RWPE1 (cell line): Measurements from ENCODE around the gene RBMS3.

Experiments used
- CTCF ChIA-PET: fragments of 350-600 bp; sonication (Branson Sonifier 250); formaldehyde crosslinking; extraction: SDS; loops from one replicate; lab custom pipeline; 2021; lab: Yijun Ruan, JAX
- POLR2A ChIA-PET: fragments of 400-600 bp; formaldehyde crosslinking; extraction: SDS; loops from one replicate; lab custom pipeline; 2020; ENCODE audit warnings: antibody characterized with exemption; ENCODE audit not compliant: low non-redundant PET; lab: Yijun Ruan, JAX
- DNase-seq: peaks from one replicate; pipeline ENCODE4 v3.0.0; 2012; ENCODE audit warnings: low spot score
- H3K27ac ChIP-seq: fragments of 450-650 bp; 2 replicates; pipeline ENCODE4 v1.5.1; 2017
- TF ChIP-seq, protein P1 (sequence below): fragments of 450-650 bp; conservative IDR thresholded peaks from 2 replicates; pipeline ENCODE4 v1.5.1; 2017; ENCODE audit warnings: low read depth, mild to moderate bottlenecking

Gene RBMS3

DNA sequence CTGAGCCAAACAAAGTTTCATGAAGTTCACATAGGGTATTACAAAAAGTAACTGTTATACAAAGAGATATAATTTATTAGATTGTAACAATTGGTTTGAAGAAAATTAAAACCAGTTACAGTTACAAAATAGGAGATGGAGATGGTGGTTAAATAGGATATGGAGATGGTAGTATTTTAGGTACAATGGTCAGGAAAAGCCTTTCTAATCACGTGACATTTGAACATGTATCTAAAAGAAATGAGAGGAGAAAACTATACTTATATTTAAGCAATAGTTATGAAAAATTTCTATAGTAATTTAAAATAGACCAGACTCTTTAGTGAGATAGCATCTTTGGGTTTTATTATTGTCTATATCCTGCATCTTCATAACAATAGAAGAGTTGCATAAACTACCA, 312.9 kb downstream of the RBMS3 start:
- no peak overlapping the region for H3K27ac ChIP-seq
- TF ChIP-seq, protein P1, sequence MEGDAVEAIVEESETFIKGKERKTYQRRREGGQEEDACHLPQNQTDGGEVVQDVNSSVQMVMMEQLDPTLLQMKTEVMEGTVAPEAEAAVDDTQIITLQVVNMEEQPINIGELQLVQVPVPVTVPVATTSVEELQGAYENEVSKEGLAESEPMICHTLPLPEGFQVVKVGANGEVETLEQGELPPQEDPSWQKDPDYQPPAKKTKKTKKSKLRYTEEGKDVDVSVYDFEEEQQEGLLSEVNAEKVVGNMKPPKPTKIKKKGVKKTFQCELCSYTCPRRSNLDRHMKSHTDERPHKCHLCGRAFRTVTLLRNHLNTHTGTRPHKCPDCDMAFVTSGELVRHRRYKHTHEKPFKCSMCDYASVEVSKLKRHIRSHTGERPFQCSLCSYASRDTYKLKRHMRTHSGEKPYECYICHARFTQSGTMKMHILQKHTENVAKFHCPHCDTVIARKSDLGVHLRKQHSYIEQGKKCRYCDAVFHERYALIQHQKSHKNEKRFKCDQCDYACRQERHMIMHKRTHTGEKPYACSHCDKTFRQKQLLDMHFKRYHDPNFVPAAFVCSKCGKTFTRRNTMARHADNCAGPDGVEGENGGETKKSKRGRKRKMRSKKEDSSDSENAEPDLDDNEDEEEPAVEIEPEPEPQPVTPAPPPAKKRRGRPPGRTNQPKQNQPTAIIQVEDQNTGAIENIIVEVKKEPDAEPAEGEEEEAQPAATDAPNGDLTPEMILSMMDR = no peak
- no peak for DNase-seq
- ChIA-PET CTCF (no interaction called here), POLR2A (no interaction called here)

DNA sequence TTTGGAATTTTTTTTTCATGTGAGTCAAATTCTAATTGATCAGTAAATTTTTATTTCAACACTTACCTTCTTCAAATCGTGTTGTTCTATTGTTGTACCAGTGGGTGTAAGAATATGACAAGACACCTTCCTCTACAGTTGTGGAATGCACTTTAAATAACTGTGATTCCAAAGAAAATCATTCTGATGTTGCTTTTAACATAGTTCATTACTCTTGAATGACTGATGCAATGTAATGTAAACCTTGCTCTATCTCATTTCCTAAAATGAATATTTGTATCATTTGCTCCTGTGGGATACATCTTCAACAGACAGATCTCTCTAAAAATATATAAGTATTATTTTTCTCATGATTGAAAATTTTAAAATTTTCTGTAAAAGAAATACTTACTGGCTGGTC, 313.4 kb downstream of the RBMS3 start:
- H3K27ac ChIP-seq = no peak overlapping the region
- TF ChIP-seq, protein P1 = no peak
- no peak for DNase-seq
- CTCF ChIA-PET = no interaction called here
- POLR2A ChIA-PET = no interaction called here

DNA sequence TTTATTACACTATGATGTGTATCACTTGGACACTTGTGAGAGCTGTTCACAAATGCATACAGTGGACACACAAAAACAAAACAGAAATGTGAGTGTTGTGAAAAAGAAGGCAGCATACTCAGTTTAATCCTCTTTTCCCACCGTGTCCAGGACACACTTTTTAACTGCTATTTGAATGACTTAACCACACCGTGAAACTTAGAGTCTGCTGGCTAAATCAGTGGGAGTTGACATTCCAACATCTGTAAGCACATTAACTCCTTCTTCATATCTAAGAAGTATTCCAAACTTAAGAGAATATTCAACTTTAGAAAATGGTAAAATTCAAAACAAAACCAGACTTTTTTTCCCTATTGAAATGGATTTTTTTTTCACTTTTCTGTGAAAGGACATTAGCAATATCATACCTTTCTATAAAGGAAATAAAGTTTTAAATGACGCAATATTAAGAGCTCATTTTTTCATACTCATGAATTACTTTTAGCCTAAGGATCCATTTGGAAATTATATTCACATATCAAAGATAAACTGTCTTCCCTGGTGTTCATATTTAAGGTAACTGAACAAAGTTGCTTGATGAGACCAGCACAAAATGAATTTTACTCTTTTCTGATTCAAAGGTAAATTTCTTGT, 316.6 kb downstream of the RBMS3 start:
- ChIA-PET POLR2A (no interaction called here), CTCF (no interaction called here)
- H3K27ac ChIP-seq = no peak overlapping the region
- TF ChIP-seq, protein P1 = no peak
- no peak for DNase-seq

DNA sequence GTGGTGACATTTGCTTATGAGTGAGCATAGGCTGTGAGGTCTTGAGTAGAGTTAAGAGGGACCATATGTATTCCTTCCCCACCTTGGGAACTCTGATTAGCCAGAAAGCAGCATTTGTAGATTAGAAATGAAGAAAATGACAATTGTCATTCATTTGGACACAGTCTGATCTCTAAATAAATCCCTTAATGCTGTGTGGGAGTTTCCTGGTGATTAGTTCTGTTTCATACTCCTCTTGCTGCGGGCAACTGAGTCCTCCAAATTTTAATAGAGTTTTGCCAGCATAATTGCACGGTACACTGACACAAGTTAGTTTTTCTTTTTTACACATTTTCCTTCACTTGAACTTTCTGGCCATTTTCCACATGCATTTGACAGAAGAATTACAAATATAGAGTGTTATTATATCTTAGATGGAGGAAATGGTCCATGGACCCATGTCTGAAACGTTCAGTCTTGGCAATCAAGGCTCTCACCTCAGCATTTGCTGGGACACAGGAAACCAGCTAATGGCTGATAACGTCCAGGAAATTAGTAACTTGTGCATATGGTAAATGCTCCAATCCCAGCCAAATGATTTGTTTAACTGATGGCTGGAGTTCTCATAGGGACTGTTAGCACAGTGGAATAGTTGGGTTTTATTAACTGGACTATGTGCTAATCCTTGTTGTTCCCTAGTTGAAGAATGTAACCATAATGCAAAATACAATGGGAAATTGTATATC, 321.2 kb downstream of the RBMS3 start:
- ChIA-PET POLR2A (no interaction called here), CTCF (no interaction called here)
- DNase-seq = no peak
- TF ChIP-seq, protein P1 = no peak
- no peak overlapping the region for H3K27ac ChIP-seq

DNA sequence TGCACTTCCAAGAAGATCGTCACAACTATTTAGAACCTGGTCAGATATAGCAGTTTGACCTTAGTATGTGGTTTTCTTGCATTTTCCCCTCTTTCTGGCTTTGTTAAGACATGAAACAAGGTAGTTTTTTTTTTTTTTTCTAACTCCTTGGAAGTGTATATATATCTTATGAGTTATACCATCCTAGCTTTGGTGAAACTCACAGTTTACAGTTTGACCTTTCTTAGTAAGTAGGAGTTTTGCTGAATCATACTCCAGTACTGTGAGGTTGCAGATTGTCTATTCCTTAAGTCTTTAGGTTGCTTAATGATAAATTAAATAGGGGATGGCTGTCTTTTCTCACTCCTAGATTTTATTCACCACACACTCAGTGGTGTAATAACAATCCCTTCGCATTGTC, 325.0 kb downstream of the RBMS3 start:
- TF ChIP-seq, protein P1 = no peak
- ChIA-PET CTCF (interaction anchor here (0.6 kb wide), 1 partner anchor 752 kb away, joined by 3 read pairs; no protein-coding TSS in a partner anchor), POLR2A (no interaction called here)
- no peak for DNase-seq
- H3K27ac ChIP-seq = no peak overlapping the region

DNA sequence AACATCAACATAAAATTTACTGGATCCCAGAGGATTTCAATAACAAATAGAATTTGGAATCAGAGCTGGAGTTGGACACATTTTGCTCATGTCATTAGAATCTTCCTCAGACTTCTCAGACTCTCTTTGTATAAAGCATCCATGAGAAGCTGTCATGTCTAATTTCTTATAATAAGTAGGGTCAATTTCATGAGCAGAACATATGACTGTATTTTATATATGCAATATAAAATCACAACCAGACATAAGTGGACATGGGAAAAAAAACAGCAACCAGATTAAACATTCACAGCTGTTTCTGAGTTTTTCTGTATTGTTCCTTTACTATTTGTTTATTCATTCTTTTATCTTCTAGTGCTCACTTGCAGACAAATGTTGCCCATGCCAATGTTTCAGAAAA, 325.5 kb downstream of the RBMS3 start:
- DNase-seq = no peak
- CTCF ChIA-PET = interaction anchor here (0.6 kb wide), 1 partner anchor 753 kb away, joined by 3 read pairs; no protein-coding TSS in a partner anchor
- no peak overlapping the region for H3K27ac ChIP-seq
- TF ChIP-seq, protein P1 = no peak
- POLR2A ChIA-PET = no interaction called here
